GM10248 (cell line): ENCODE measurements around the gene KPTN.

Source experiments
- CTCF ChIA-PET: fragments of 300-600 bp; sonication (Branson Sonifier 250); formaldehyde crosslinking; extraction: SDS; loops from one replicate; lab custom pipeline; 2021; ENCODE audit warnings: antibody characterized with exemption; lab: Yijun Ruan, JAX
- POLR2A ChIA-PET: fragments of 350-650 bp; sonication (Branson Sonifier 250); formaldehyde crosslinking; extraction: SDS; loops from one replicate; lab custom pipeline; 2020; ENCODE audit warnings: antibody characterized with exemption; lab: Yijun Ruan, JAX
- DNase-seq: peaks from one replicate; pipeline ENCODE4 v3.0.0; 2012; ENCODE audit errors: extremely low spot score
- TF ChIP-seq, protein P1 (sequence below): IDR thresholded peaks from 2 replicates; pipeline ENCODE4 v1.5.1; 2012; ENCODE audit warnings: mild to moderate bottlenecking, low read depth; ENCODE audit errors: extremely low read depth, missing control alignments, control extremely low read depth

KPTN gene

GRCh38 chr19:47511128-47511517, 27.1 kb upstream of the KPTN start:
- POLR2A ChIA-PET: interaction anchor here (0.5 to 1.3 kb wide), 4 partner anchors 8 to 491 kb away, joined by 3 to 5 read pairs (median 5); partner anchors contain the start of gene NPAS1
- DNase-seq: no peak
- CTCF ChIA-PET: interaction anchor here (1.3 to 3.2 kb wide), 6 partner anchors 10 to 119 kb away, joined by 3 to 17 read pairs (median 6); partner anchors contain the start of gene KPTN
- TF ChIP-seq, protein P1, sequence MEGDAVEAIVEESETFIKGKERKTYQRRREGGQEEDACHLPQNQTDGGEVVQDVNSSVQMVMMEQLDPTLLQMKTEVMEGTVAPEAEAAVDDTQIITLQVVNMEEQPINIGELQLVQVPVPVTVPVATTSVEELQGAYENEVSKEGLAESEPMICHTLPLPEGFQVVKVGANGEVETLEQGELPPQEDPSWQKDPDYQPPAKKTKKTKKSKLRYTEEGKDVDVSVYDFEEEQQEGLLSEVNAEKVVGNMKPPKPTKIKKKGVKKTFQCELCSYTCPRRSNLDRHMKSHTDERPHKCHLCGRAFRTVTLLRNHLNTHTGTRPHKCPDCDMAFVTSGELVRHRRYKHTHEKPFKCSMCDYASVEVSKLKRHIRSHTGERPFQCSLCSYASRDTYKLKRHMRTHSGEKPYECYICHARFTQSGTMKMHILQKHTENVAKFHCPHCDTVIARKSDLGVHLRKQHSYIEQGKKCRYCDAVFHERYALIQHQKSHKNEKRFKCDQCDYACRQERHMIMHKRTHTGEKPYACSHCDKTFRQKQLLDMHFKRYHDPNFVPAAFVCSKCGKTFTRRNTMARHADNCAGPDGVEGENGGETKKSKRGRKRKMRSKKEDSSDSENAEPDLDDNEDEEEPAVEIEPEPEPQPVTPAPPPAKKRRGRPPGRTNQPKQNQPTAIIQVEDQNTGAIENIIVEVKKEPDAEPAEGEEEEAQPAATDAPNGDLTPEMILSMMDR: no peak

GRCh38 chr19:47510516-47511127, 26.6 kb upstream of the KPTN start:
- POLR2A ChIA-PET: interaction anchor here (1.1 to 1.3 kb wide), 3 partner anchors 9 to 23 kb away, joined by 3 to 5 read pairs (median 5); no protein-coding TSS in a partner anchor
- TF ChIP-seq, protein P1: no peak
- DNase-seq: no peak
- CTCF ChIA-PET: interaction anchor here (1.3 to 3.2 kb wide), 6 partner anchors 11 to 119 kb away, joined by 3 to 17 read pairs (median 6); partner anchors contain the start of gene KPTN

GRCh38 chr19:47509973-47510372, 26.0 kb upstream of the KPTN start:
- POLR2A ChIA-PET: interaction anchor here (1.1 to 1.3 kb wide), 2 partner anchors 12 to 22 kb away, joined by 5 read pairs; no protein-coding TSS in a partner anchor

GRCh38 chr19:47509170-47509847, 25.3 kb upstream of the KPTN start:
- no peak for DNase-seq
- ChIA-PET CTCF (interaction anchor here (1.0 to 3.2 kb wide), 3 partner anchors 11 to 72 kb away, joined by 3 to 17 read pairs (median 14); partner anchors contain the start of gene KPTN), POLR2A (no interaction called here)
- TF ChIP-seq, protein P1: no peak

More at GRCh38 chr19:47509973-47510372, 26.0 kb upstream of the KPTN start:
- TF ChIP-seq, protein P1: no peak
- no peak for DNase-seq
- CTCF ChIA-PET: interaction anchor here (1.5 to 3.2 kb wide), 5 partner anchors 13 to 118 kb away, joined by 4 to 17 read pairs (median 6); partner anchors contain the start of gene KPTN

DNA sequence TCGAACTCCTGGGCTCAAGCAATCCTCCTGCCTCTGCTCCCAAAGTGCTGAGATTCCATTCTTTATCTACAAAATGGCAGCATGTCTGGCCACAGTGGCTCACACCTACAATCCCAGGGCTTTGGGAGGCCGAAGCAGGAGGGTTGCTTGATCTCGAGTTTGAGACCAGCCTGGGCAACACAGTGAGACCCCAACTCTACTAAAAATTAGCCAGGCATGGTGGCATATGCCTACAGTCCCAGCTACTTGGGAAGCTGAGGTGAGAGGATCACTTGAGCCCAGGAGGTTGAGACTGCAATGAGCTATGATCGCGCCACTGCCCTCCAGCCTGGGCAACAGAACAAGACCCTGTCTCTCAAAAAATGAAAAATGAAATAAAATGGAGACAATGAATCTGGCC, 24.7 kb upstream of the KPTN start:
- TF ChIP-seq, protein P1: no peak
- CTCF ChIA-PET: interaction anchor here (1.0 to 1.8 kb wide), 2 partner anchors 12 to 18 kb away, joined by 3 to 4 read pairs; no protein-coding TSS in a partner anchor
- POLR2A ChIA-PET: no interaction called here
- DNase-seq: no peak

DNA sequence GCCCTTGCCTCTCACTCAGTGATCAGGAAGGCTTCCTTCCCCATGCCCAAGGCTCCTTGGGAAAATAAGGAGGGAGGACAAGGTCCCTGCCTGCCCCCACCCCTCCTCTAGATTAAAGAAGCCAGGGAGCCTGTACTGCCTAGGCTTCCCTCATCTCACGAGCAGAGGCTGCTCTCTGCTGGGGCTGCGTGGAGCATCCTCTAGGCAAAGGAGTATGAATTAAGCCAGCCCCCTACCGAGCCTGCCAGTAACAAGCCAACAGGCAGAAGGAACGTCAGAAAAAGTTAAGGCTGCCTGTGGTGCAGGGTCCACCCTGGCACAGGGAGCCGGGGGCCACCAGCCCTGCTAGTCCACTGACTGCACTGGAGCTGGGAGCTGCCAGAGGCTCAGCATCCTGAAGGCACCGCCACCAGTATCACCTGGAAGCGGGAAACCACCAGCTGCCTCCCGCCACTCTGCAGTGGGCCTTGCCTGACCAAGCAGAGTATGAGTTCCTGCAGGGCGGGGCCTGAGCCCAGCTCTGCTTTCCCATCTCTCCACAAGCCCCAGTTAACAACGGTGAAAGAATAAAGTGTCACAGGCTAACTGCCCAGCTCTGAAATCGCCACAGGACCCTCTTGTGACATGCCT, 24.0 kb upstream of the KPTN start:
- TF ChIP-seq, protein P1: no peak
- CTCF ChIA-PET: interaction anchor here (1.0 to 1.8 kb wide), 2 partner anchors 13 to 17 kb away, joined by 3 to 4 read pairs; no protein-coding TSS in a partner anchor
- no peak for DNase-seq
- POLR2A ChIA-PET: interaction anchor here (0.6 to 1.2 kb wide), 2 partner anchors 24 to 1219 kb away, joined by 3 to 4 read pairs; partner anchors contain the start of gene KPTN
